PFSK-1 (cell line): ENCODE measurements around the gene GALNT12.

Source experiments
- FOXP2 ChIP-seq: optimal IDR thresholded peaks from 2 replicates; pipeline ENCODE3; 2011; ENCODE audit warnings: borderline replicate concordance, control low read depth, inconsistent platforms; ENCODE audit not compliant: insufficient read depth; ENCODE audit errors: extremely low read length, extremely low read depth
- POLR2AphosphoS5 ChIP-seq: IDR thresholded peaks from 2 replicates; pipeline ENCODE4 v1.6.1; 2012; ENCODE audit warnings: low read depth, mild to moderate bottlenecking, control low read depth, low read length, moderate library complexity
- REST ChIP-seq, 2 experiments: IDR thresholded peaks; 2 replicates each; pipeline versions ENCODE4 v1.6.1 to v1.8.0; 2011 to 2012; ENCODE audit warnings: low read depth in 2 of 2, low read length in 2 of 2, control low read depth in 1 of 2, inconsistent platforms in 1 of 2, mild to moderate bottlenecking in 1 of 2, moderate library complexity in 1 of 2; ENCODE audit not compliant: insufficient read depth in 1 of 2
- SIN3A ChIP-seq: IDR thresholded peaks from 2 replicates; pipeline ENCODE4 v1.6.1; 2012; ENCODE audit warnings: mild to moderate bottlenecking, low read length, moderate library complexity, borderline replicate concordance; ENCODE audit not compliant: insufficient read depth
- TAF1 ChIP-seq: IDR thresholded peaks from 2 replicates; pipeline ENCODE4 v1.6.1; 2012; ENCODE audit warnings: low read length, control low read depth, borderline replicate concordance; ENCODE audit not compliant: insufficient read depth

GALNT12 gene

GRCh38 chr9:98822661-98823060 lies 15.2 kb downstream of the GALNT12 start:
- TF ChIP-seq SIN3A: no peak
- no peak for TF ChIP-seq TAF1
- no peak for TF ChIP-seq REST (IDR thresholded peaks at IDR 0.05; ENCODE audit: insufficient read depth in 1 of 2, low read depth in 2 of 2, low read length in 2 of 2)
- no peak for TF ChIP-seq POLR2AphosphoS5
- no peak for TF ChIP-seq FOXP2

GRCh38 chr9:98823666-98824334 lies 16.3 kb downstream of the GALNT12 start:
- TF ChIP-seq SIN3A (no peak), TAF1 (no peak), POLR2AphosphoS5 (no peak), FOXP2 (no peak), REST (IDR thresholded peaks at IDR 0.05; ENCODE audit: insufficient read depth in 1 of 2, low read depth in 2 of 2, low read length in 2 of 2) (no peak)

- no peak for TF ChIP-seq FOXP2
These were observed 17.9 kb downstream of the GALNT12 start for GRCh38 chr9:98825414-98825813.

- TF ChIP-seq FOXP2 (no peak), REST (IDR thresholded peaks at IDR 0.05; ENCODE audit: insufficient read depth in 1 of 2, low read depth in 2 of 2, low read length in 2 of 2) (no peak)
These were observed 19.2 kb downstream of the GALNT12 start for GRCh38 chr9:98826716-98827115.

- TF ChIP-seq FOXP2 (no peak), SIN3A (no peak), REST (IDR thresholded peaks at IDR 0.05; ENCODE audit: insufficient read depth in 1 of 2, low read depth in 2 of 2, low read length in 2 of 2) (no peak), POLR2AphosphoS5 (no peak), TAF1 (no peak)
These were observed 22.3 kb downstream of the GALNT12 start for GRCh38 chr9:98829766-98830165.

- no peak for TF ChIP-seq TAF1
- TF ChIP-seq POLR2AphosphoS5: no peak
- TF ChIP-seq FOXP2: no peak
- TF ChIP-seq SIN3A: no peak
- TF ChIP-seq REST (IDR thresholded peaks at IDR 0.05; ENCODE audit: insufficient read depth in 1 of 2, low read depth in 2 of 2, low read length in 2 of 2): no peak
These were observed 23.1 kb downstream of the GALNT12 start for GRCh38 chr9:98830554-98830953.
